ENCODE results near the gene MRPL27.
A peak's percentile ranks its signal among the peaks of the same experiment; 100 is the strongest.
"Not testable (repeated sequence)": the region's sequence is repeated elsewhere in the genome, so short reads cannot be mapped to it uniquely, and the experiment has no call there.

MRPL27 gene

GRCh38 chr17:50372758-50373556 is at the start of gene MRPL27, which contains the start of gene EME1:
TSS of gene MRPL27 (minus strand) at chr17:50373184. CDS start at chr17:50373170, 14 bp downstream.
TSS of gene EME1 (plus strand) at chr17:50373229. CDS start at chr17:50375209, 1,980 bp downstream.
- DNase-seq: peak; percentile 88

- DNase-seq: no peak
Observed at GRCh38 chr17:50422738-50423137, 49.8 kb upstream of the MRPL27 start.

GRCh38 chr17:50421308-50422051 is 48.5 kb upstream of the MRPL27 start:
- no peak for DNase-seq

GRCh38 chr17:50420419-50421112 is 47.6 kb upstream of the MRPL27 start:
- DNase-seq: no peak

GRCh38 chr17:50419577-50419976 is 46.6 kb upstream of the MRPL27 start:
- DNase-seq: not testable (repeated sequence)

GRCh38 chr17:50414808-50415207 is 41.8 kb upstream of the MRPL27 start:
- no peak for DNase-seq

- DNase-seq: no peak
Observed at GRCh38 chr17:50412188-50412732, 39.3 kb upstream of the MRPL27 start.

- no peak for DNase-seq
Observed at GRCh38 chr17:50407921-50408320, 34.9 kb upstream of the MRPL27 start.

- DNase-seq: no peak
Observed at GRCh38 chr17:50406578-50406977, 33.6 kb upstream of the MRPL27 start.

- not testable (repeated sequence) for DNase-seq
Observed at GRCh38 chr17:50405351-50405750, 32.4 kb upstream of the MRPL27 start.

GRCh38 chr17:50399591-50399990 is 26.6 kb upstream of the MRPL27 start:
- DNase-seq: not testable (repeated sequence)

- not testable (repeated sequence) for DNase-seq
Observed at GRCh38 chr17:50398672-50399071, 25.7 kb upstream of the MRPL27 start.

GRCh38 chr17:50397919-50398285 is 24.9 kb upstream of the MRPL27 start:
- DNase-seq: no peak

- DNase-seq: peak; percentile 55
Observed at GRCh38 chr17:50397111-50397918, 24.3 kb upstream of the MRPL27 start, which contains the start of gene LRRC59. TSS of gene LRRC59 (minus strand) at chr17:50397523. CDS start at chr17:50397317, 206 bp downstream.

- DNase-seq: no peak
Observed at GRCh38 chr17:50396261-50397110, 23.5 kb upstream of the MRPL27 start.

GRCh38 chr17:50394711-50395110 is 21.7 kb upstream of the MRPL27 start:
- no peak for DNase-seq

GRCh38 chr17:50393700-50394099 is 20.7 kb upstream of the MRPL27 start:
- no peak for DNase-seq

GRCh38 chr17:50392621-50393020 is 19.6 kb upstream of the MRPL27 start:
- no peak for DNase-seq

- no peak for DNase-seq
Observed at GRCh38 chr17:50389534-50389933, 16.6 kb upstream of the MRPL27 start.

- no peak for DNase-seq
Observed at GRCh38 chr17:50388728-50389127, 15.7 kb upstream of the MRPL27 start.

- DNase-seq: no peak
Observed at GRCh38 chr17:50386510-50386909, 13.5 kb upstream of the MRPL27 start.

All from NCI-H748 treated with DMSO at 0.1 percent for 48 hours (cell line).